CD4-positive, alpha-beta T cell treated with Interleukin-4 for 1 hour (primary cell): ENCODE measurements around the gene WRAP73.

Experiments used
- DNase-seq, 2 donors: peaks; one replicate each; pipeline ENCODE4 v3.0.0-alpha.2; 2020 to 2022

Gene WRAP73

DNA sequence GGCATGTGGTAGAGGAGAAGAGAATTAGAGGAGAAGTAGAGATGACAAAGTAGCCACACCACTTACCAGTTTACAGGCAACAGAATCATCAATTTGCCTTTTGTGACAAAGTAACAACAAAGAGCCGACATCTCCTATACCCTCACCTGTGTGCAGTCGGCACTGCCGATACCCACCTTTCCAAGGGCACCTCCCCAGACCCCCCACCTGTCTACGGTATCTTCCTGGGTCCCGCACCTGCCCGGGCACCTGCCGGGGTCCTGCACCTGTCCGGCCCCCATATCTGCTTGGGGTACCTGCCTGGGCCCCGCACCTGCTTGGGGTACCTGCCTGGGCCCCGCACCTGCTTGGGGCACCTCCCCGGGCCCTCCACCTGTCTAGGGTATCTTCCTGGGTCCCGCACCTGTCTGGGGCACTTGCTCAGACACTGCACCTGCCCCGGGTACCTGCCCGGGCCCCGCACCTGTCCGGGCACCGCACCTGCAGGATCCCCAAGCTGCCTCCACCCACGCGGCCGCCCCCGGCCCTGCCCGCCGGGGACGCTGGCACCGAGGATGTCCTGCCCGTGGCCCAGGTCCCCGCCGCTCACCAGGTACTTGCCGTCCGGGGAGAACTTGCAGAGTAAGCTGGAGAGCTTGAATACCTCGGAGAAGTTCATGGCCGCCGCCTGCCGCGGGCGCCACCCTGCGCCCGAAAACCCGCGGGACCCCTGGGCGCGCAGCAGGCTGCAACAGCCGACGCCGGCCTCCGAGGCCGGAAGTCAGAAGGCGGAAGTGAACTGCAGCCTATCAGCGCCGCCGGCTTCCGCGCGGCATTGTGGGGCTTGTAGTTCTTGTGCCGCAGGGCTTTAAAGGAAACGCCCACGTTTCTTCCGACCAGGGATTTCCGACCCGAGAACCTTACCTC, at the start of gene WRAP73:
Gene WRAP73 (minus strand): TSS at position 762 of the 906 bp plus-strand sequence. CDS start 104 bp downstream, at position 658.
- peak; percentile 91 to 92 for DNase-seq

- DNase-seq = no peak
Observed at GRCh38 chr1:3699596-3699995, 49.7 kb upstream of the WRAP73 start.

GRCh38 chr1:3698660-3699408, 48.9 kb upstream of the WRAP73 start:
- DNase-seq = no peak

- DNase-seq = no peak
Observed at GRCh38 chr1:3697810-3698209, 47.9 kb upstream of the WRAP73 start.

- no peak for DNase-seq
Observed at GRCh38 chr1:3697104-3697503, 47.2 kb upstream of the WRAP73 start.

- DNase-seq = no peak
Observed at GRCh38 chr1:3696689-3697088, 46.8 kb upstream of the WRAP73 start.

GRCh38 chr1:3695326-3696217, 45.7 kb upstream of the WRAP73 start:
- DNase-seq = no peak

DNA sequence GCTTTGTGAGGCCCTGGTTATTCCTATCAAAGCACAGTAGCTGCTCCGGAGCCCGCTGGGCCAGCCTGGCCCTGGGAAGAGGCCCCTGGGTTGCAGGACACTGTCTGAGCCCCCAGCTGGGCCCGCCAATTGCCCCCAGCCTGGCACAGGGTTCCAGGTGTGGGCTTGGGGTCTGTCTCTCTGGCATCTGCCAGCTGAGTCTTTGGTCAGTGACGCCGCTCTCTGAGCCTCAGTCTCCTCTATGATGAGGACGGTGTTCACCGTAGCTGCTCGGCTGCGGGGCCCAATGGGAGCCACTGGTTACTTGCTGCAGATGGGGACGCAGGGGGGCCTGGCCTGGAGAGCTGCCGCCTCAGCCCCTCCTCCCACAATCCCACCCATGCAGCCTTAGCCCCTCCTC, 43.4 kb upstream of the WRAP73 start:
- DNase-seq = no peak

- DNase-seq = no peak
Observed at GRCh38 chr1:3692598-3692997, 42.7 kb upstream of the WRAP73 start.

DNA sequence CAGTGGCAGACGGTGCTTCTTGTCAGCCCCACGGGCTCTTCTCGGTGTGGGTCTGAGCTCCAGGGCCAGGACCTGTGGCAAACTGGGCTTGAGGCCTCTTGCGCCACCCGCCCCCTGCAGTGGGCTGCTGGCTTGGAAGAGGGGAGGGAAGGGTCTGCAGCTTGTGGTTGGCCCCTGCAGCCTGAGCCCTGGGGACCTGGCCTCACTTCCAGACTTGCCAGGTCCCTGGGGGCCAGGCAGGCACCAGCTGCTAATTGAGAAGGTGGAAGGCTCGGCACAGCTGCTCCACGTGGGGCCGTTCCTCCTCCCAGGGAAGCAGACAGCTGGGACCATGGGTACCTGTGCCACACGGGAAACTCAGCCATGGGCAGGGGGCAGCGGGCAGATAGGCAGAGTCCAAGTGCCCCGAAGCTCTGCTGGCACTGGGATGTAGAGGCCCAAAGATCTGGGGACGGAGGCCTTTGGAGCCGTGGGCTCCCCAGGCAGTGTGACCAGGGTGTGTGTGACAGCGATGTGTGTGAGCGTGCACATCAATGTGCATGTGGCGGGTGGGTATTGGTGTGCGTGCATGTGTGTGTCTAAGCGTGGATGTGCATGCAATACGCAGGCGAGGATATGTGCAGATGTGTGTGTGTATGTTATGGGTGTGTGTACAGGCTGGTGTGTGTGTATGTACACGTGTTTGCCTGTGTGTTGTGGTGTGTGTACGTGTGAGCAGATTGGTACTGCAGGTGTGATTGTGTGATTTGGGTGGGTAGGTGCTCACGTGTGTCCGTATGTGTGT, 41.7 kb upstream of the WRAP73 start:
- DNase-seq = no peak

GRCh38 chr1:3690282-3691065, 40.6 kb upstream of the WRAP73 start:
- no peak for DNase-seq

DNA sequence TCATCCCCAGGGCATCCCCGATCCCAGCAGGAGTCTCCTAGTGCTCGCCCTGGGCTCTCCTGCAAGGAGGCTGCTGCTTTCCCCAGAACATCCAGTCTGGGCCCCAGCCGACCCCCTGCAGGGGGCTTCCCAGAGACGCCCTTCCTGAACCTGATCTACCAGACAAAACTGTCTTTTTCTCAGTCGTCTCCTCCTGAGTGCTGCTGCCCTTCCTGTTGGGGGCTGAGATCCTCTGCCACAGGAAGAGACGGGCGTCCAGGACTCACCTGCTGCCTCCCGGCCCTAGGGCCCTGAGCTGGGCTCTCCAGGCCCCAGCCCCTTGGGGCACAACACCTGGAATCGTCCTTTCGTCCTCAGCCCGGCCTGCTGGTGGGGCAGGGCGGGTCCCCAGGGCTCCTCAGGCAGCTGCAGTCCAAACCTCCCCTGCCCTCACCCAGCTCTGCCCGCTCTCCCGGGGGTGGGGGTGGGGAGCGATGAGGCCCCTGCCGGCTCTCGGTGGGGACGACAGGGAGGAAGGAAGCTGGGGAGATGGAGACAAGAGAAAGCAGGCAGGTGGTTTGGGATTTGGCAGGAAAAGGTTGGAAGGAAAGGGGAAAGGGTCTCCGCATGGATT, 39.3 kb upstream of the WRAP73 start:
- no peak for DNase-seq

DNA sequence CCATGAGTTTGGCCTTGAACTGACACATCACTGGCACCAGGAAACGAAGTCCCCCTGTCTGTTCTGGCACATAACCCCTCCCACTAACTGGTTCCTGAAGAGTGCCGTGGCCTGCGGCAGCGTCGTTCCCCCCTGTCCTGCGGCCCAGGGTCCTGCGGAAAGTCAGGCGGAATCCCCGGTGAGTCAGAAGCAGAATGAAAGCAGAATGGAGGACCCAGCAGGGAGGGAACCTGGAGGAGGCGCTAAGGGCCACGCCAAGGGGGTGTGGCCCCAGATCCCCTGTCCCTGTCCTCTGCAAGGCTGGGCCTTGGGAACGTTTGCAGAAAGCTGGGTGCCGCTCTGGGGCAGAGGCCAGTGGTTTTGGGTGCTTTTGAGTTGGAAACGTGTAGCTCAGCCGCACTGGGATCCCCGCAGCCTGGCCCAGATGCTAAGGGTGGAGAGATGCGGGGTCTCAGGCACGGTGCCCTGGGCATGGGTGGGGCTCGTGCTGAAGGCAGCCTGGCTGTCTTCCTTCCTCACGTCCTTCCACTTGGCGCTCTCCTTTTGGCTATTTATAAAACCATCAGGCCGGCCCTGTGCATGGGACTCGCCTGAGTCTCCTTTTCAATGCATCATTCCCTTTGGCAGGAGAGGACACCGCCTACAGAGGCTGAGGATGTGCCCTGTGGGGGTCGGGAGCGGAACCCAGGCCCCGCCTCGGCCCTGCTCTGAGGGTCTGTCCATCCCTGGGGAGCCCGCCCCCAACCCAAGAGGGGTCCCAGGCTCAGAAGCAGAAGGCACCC, 38.6 kb upstream of the WRAP73 start:
- DNase-seq = no peak

DNA sequence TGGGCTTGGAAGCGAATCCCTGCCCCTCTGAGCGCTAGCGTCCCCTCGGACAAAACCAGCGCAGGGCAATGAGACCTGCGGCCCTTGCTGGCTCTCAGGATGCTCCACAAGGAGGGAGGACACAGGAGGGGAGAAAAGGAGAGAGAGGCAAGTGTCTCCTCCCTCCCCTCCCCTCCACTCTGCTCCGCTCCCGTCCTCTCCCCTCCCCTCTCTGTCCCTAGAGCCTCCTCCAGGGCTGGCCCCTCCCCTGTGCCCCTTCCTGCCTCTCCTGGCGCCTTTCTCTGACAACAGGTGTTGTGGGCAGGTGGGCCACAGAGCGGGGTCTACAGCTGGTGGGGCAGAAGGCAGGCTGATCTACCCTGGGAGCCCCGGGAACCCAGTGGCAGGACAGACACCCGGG, 37.6 kb upstream of the WRAP73 start:
- no peak for DNase-seq

DNA sequence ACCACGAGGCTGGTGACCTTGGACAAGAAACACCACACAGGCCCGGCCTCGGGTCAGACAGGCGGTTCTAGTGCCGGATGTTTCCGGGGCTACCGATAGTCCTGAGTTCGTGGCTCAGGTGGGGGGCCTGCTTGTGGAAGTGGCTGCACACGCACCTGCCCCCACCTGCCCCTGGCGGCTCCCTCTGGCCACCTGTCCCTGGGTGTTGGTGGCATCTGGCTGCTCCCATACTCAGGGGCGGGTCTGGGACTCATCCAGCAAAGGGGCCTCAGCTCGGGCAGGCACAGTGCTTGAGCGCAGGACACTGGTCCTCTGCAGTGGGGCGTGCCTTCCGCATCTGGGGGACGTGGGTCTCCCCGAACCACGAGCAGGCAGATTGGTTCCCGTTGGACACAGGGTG, 36.0 kb upstream of the WRAP73 start:
- no peak for DNase-seq

DNA sequence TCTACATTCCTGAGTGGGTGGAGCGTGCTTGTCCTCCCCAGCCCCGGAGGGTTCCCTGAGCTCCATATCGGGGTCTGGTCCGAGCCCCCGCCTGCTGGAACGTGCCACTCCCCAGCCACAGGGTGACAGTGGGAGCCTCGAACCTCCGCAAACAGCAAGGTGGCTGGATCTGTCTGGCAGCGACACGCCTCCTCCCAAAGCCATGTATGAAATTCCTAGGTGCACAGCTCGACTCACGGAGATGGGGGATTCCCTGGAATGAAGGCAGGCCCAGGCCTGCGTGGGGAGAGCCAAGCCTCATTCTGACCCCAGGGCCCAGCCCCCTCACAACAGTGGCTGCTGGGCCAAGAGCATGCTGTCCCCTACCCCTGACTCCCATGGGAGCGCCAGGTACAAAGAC, 35.3 kb upstream of the WRAP73 start:
- no peak for DNase-seq

- no peak for DNase-seq
Observed at GRCh38 chr1:3683992-3684391, 34.1 kb upstream of the WRAP73 start.

DNA sequence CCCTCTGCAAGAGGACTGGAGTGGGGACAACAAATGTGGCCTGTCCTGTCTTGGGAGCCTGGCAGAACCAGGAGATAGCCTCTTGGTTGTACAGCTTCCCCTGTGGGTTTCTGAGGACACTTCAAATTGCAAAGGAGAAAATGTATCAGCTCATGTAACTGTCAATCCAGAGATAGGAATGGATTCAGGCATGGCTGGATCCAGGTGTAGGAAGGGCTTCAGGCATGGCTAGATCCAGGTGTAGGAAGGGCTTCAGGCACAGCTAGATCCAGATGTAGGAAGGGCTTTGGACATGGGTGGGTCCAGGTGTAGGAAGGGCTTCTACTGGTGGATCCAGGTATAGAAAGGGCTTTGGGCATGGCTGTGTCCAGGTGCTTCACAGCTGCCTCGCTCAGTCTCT, 33.3 kb upstream of the WRAP73 start:
- no peak for DNase-seq

GRCh38 chr1:3681898-3682806, 32.2 kb upstream of the WRAP73 start:
- no peak for DNase-seq
